GM21360 (cell line): Measurements from ENCODE around the gene EPB41L5.
A peak's percentile ranks its signal among the peaks of the same experiment; 100 is the strongest.
"Not testable (repeated sequence)": the region's sequence is repeated elsewhere in the genome, so short reads cannot be mapped to it uniquely, and the experiment has no call there.

Source experiments
- ATAC-seq: cut with Tn5 transposase; IDR thresholded peaks from one replicate; pipeline ENCODE4 v1.9.1; 2021; ENCODE audit warnings: mild to moderate bottlenecking, moderate library complexity; ENCODE audit not compliant: unreplicated experiment

EPB41L5 gene

DNA sequence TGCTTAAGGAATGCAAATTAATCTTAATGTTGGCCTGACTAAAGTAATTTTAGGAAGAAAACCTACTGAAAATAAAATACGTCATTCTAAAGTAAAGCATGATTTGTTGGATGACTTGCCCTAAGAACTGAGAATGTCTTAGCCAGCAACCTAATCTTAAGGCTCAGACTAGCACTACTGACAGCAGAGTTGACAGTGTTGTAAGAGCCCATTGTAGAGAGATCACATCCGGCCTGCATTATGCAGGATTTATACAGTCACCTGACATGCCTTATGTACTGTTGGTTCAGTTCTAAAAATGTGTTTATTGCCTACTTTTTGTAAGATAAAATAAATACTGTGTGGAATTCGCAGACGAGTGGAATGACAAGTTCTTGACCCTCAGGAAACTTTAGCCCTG, 128.0 kb downstream of the EPB41L5 start:
- no peak for ATAC-seq

DNA sequence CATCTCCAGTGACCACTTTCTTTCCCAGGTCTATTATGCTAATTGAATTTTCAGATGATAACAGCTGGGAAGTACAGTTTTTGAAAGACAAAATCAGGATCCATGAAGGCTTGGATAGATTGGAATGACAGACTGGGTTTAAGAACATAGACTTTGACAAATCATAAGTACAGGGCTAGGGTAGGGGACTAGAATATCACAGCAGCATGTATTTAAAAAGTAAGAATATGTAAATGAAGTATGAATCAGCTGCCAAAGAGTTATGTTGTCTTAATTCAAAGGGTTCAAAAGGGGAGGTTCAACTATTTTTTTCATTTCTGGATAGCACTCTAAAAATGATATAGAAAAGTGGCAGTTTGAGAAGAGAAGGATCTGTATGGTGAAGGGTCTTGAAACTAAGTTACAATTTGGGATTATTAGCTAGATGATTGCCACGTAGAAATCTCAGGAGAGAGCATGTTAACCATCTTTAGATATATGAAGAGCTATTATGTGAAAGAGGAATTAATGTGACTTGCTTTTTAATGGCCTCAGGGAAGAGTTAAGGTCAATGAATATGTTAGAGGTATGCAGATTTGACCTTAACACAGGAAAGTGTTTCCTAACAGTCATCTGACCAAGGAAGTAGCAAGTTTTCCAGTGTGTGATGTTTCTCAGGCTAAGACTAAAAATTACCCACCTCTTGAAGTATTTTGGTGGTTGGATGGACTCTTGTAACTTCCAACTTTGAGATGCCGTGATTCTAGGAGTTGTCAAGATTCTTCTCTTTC, 128.6 kb downstream of the EPB41L5 start:
- no peak for ATAC-seq

- ATAC-seq = no peak
Observed at GRCh38 chr2:120142528-120143219, 129.8 kb downstream of the EPB41L5 start.

DNA sequence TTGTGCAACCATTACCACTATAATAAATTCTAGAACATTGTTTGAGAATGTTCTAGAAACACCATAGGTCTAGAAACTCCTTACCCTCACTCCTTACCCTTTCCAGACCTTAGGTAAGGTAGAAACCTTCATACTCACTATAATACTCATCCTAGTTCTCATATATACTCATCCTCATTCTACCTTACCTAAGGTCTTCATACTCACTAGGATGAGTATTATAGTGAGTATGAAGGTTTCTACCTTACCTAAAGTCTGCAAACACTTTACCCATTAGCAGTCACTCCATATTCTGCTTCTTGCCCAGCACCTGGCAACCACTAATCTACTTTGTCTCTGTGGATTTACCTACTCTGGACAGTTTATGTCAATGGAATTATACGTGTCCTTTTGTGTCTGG, 135.4 kb downstream of the EPB41L5 start:
- no peak for ATAC-seq

GRCh38 chr2:120148669-120149068, 135.8 kb downstream of the EPB41L5 start:
- ATAC-seq = no peak

GRCh38 chr2:120149406-120149805, 136.5 kb downstream of the EPB41L5 start:
- ATAC-seq = no peak

- no peak for ATAC-seq
Observed at GRCh38 chr2:120150040-120150482, 137.2 kb downstream of the EPB41L5 start.

DNA sequence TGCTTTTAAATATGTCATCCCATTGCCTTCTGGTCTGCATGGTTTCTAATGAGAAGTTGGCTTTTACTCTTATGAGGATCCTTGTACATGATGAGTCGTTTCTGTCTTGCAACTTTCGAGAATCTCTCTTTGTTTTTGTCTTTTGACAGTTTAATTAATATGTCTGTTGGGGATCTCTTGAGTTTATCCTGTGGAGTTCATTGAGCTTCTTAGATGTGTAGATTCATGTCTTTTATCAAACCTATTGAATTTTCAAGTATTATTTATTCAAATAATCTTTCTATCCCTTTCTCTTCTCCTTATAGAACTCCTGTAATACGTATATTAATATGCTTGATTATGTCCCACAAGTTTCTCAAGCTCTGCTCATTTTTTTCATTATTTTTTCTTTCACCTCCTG, 142.4 kb downstream of the EPB41L5 start:
- no peak for ATAC-seq

- not testable (repeated sequence) for ATAC-seq
Observed at GRCh38 chr2:120158658-120159057, 145.8 kb downstream of the EPB41L5 start.

- no peak for ATAC-seq
Observed at GRCh38 chr2:120161190-120161589, 148.3 kb downstream of the EPB41L5 start.

DNA sequence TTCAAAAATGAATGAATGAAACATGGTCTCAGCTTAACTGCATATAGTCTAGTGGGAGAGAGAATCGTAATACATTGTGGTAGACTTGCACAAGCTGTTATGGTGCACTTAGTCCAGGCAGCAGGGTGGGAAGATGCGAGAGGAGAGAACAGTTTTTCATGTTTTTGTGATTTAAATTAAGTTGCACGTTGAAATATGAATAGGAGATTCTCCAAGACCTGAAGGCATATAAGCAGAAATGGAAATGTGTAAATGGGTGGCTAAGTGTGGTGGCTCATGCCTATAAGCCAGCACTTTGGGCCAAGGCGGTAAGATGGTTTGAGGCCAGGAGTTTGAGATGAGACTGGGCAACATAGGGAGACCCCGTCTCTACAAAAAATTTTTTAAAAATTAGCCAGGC, 149.8 kb downstream of the EPB41L5 start:
- ATAC-seq = no peak

GRCh38 chr2:120167272-120167671, 154.4 kb downstream of the EPB41L5 start:
- no peak for ATAC-seq

DNA sequence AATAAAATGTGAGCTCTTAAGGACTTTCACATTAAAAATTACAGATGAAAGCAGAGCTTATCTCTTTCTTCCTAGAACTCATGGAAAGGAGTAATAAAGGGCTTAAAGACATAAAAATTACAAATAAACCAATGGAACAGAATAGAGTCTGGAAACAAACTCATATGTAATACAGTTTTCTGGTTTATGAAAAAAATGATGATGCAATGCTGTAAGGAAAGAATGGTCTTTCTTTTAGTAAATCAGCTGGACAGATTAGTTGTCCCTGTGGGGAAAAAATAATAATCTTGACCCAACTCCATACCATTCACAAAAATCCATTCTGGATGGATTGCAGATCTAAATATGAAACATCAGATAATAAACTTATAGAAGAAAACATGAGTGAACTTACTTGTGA, 156.1 kb downstream of the EPB41L5 start:
- no peak for ATAC-seq

DNA sequence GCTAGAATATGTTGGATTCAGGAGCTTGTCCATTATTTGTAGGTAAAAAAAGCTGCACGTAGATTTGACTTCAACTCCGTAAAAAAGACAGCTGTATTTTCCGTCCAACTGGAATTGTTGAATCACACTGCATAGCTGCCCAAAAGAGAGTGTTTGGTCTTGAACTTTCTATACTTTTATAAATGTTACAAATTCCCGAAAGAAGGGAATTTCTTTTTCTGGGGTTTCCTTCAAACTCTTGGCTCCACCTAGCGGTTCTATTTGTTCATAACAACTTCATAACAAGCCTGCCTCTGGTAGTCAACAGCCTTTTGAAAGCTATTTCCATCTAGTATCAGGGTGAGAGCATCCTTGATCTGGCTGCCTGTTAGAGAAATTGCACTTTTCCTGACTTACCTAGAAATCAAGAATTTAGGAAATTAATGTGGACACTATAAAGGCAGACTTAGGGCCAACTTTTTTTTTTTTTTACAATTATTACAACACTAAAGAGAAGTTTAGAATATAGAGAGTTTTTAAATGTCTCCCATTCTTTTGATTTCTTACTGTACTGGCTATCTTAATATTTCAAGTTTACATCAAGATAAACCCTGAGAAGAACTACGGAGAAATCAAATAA, 162.2 kb downstream of the EPB41L5 start:
- no peak for ATAC-seq

DNA sequence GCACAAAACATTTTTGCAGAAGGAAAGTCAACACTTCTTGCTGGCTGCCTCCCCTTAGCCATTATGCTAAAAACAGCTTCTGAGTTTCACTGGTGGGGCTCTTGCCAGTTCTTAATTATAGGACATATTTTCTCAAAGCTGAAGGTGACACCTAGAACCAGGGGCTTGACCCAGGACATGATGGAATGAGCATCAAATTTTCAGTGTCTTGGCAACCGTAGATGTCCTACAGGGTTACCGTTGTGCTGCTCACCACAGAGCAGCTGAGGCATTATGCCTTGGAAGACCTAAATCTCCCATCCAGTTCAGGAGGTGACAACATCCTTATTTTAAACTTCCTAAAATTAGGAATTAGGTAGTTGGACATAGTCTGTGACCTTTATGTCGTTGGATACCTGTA, 163.6 kb downstream of the EPB41L5 start:
- ATAC-seq = no peak

- ATAC-seq = peak; percentile 95
Observed at GRCh38 chr2:120177001-120177621, 164.2 kb downstream of the EPB41L5 start.

GRCh38 chr2:120177973-120178372, 165.1 kb downstream of the EPB41L5 start:
- no peak for ATAC-seq

DNA sequence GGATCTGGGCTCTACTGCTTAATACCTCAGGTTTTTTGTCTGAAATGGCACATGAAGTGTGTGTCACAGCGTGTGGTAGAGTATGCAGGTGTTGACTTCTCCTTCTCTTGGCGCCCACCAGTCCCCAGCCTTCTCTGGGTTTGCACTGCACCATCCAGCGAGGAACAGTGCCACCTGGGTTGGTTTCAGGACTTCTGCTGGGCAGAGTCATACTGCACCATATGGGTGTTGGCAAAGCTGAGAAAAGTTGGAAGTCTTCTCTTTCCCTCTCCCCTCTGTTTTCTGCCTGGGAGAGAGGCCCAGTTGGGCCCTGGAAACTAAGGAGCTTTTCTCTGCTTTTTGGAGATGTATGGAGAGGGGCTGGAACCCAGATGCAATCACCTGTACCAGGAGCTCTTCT, 166.5 kb downstream of the EPB41L5 start:
- ATAC-seq = no peak

- ATAC-seq = no peak
Observed at GRCh38 chr2:120180066-120180465, 167.2 kb downstream of the EPB41L5 start.

DNA sequence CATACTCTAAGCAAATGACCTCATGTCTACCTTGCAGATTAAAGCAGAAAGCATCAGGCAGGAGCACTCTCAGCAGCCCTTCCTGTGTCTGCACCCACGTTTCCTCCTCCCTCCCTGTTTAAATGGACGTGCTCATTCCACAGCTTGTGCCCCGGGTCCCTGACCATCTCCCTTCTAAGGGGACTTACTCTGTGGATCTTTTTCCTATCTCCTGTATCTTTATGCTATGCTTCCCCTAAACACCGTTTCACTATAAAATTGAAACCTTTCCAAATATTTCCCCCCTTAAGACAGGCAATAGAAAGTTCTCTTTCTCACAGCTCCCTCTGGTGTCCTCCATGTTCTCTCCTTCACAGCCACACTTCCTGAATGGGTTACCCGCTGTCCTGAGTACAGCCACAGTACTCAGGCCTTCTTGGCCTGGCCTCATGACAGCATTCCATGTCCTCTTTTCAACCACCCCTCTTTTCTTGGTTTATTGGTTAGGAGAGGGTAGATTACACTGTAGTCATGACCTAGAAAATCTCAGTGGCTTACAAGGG, 169.2 kb downstream of the EPB41L5 start:
- ATAC-seq = no peak

GRCh38 chr2:120189189-120189588, 176.3 kb downstream of the EPB41L5 start:
- no peak for ATAC-seq
